ENCODE measurements around the gene CAMK4.

- TF ChIP-seq CTCF (IDR thresholded peaks at IDR 0.05) (no peak), POLR2A (IDR thresholded peaks at IDR 0.05) (no peak)
Observed at GRCh38 chr5:111227801-111228200, 3.6 kb downstream of the CAMK4 start.

All from thyroid gland (tissue), 4 donors.